GM18861 (cell line): Measurements from ENCODE around the gene TRIM38.
A peak's percentile ranks its signal among the peaks of the same experiment; 100 is the strongest.

Source experiments
- ATAC-seq: cut with Tn5 transposase; IDR thresholded peaks from one replicate; pipeline ENCODE4 v1.9.1; 2021; ENCODE audit not compliant: unreplicated experiment

TRIM38 gene

GRCh38 chr6:26026833-26027490, 64.4 kb downstream of the TRIM38 start:
- peak; percentile 26 for ATAC-seq

DNA sequence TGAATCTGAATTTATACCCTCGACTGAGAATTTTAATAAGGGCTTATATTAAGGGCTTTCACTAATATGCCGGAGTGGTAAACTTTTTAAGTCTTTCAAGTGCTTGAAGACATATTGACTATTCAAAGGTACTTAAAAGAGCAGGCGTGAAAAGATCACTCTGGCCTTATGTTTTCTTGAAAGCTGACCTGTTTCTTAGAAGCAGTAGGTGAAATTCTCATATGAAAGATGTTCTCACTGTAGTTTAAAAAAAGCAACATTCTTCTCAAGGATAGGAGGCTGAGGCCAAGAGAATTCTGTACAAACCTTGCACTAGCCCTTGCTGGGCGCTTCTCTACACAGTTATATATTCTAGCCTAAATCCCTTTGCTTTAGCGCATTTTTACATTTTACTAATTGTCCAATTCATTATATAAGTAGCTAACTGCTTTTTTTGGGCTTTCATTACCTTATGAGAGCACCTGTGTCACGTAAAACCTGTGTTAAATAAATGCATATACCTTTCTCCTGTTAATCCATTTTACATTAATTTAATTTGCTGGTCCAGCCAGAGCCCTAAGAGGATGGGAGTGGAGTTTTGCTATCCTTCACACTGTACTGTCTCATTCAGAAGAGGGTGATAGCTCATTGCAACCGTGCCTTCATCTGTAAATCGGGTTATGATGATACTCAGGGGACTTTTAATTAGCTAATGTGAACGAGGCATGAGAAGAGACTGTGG, 65.0 kb downstream of the TRIM38 start:
- no peak for ATAC-seq

- no peak for ATAC-seq
Observed at GRCh38 chr6:26028212-26028745, 65.7 kb downstream of the TRIM38 start.

DNA sequence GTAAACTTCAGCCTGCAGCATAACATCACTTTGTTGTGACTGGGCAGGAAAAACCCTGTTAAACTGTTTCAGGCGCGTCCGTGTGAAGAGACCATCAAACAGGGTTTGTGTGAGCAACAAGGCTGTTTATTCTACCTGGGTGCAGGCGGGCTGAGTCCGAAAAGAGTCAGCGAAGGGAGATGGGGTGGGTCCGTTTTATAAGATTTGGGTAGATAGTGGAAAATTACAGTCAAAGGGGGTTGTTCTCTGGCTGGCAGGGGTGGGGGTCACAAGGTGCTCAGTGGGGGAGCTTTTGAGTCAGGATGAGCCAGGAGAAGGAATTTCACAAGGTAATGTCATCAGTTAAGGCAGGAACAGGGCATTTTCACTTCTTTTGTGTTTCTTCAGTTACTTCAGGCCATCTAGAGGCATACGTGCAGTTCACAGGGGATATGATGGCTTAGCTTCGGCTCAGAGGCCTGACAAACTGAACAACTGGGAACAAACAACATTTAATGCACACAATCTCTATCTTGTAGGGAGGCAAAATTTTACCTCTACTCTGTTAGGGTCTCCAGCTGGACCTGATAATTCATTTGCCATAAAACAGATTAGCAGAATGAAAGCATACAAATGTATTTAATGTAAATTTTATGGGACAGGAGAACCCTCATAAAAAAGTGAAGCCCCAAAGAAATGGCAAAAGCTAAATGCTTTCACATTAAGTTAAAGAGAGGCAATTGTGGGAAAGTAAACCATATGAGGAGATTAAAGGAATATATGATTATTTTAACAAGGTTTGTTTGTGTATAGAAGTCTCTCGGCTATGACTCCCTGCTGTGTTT, 66.4 kb downstream of the TRIM38 start:
- ATAC-seq: no peak

GRCh38 chr6:26029570-26029856, 66.9 kb downstream of the TRIM38 start:
- ATAC-seq: no peak

DNA sequence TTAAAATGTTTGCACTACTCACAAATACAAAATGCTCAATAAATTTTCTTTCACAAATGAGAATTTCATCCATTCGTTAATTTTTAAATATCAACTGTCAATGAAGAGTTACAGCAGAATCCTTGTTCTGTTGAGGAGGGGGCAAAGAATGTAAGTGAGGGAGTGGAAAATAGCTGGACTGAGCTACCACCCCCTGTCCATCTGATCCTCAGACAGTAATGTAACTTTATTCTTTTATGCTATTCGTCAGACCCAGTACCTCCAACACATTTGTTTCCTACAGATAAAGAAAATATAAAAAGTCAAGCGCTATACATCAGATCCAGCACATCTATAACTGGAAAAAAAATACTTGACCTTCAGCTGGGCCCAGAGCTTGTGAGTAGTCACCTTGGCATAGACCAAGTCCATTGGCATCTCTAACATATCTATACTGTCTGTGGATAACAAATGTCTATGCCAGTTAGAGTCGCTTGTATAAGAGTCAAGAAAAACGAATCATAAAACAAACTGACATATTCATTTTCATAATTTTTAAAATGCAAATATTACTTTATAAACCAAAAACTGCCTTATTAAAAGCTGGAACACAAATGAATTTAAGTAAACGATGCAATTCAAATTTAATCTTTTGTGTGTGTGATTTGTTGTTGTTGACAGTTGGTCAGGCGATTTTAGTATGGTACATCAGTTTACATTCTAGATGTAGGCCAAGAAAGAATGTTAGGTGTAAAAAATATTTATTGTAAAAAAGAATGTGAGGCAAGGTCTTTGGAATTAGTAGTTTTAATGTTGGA, 67.5 kb downstream of the TRIM38 start:
- no peak for ATAC-seq

DNA sequence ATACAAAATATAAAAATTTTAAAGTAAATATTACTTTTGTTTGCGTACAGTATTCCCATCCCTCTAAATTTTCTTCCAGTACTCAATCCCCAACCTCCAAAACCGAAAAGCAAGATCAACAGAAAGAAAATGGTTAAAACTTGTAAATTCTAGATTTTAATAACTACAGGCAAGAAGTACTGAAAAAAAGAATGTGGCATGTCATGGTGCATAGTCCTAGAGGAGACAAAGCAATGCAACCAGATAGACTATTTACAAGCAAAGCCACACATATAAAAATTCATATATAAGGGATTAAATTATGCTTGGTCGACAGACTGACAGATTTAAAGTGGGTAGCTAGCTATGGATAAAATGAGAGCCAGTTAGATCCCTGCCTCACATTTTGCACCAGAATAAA, 68.1 kb downstream of the TRIM38 start:
- ATAC-seq: no peak

- no peak for ATAC-seq
Observed at GRCh38 chr6:26031151-26031594, 68.6 kb downstream of the TRIM38 start.

GRCh38 chr6:26031595-26032339, 69.2 kb downstream of the TRIM38 start:
- ATAC-seq: peak; percentile 39

- no peak for ATAC-seq
Observed at GRCh38 chr6:26032340-26033084, 69.9 kb downstream of the TRIM38 start.

DNA sequence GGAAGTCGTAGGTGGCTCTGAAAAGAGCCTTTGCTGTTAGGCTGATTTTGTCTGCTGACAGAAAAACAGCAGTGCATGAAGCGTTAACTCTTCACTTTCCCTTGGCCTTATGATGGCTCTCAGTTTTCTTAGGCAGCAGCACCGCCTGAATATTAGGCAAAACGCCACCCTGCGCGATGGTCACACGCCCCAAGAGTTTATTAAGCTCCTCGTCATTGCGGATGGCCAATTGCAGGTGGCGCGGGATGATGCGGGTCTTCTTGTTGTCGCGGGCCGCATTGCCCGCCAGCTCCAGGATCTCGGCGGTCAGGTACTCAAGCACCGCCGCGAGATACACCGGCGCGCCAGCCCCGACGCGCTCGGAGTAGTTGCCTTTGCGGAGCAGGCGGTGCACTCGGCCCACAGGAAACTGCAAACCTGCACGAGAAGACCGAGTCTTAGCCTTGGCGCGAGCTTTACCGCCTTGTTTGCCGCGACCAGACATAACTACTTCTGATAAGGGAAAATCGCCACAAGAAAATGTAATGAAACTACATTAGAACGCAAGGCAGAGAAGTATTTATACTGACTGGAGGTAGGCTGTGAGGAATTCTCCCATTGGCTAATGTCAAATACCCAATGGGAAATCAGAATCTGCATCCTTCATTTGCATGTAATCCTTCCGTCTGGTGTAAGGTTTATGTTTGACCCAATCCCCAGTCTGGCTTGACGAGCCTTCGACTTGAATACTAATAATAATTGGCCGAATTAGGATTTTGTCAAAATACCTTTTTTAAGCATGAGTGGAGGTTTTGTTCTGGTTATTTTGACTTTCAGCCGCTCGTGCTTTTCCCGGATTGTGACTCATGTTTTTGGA, 70.7 kb downstream of the TRIM38 start:
- peak; percentile 67 for ATAC-seq

- no peak for ATAC-seq
Observed at GRCh38 chr6:26033941-26034354, 71.3 kb downstream of the TRIM38 start.

- ATAC-seq: no peak
Observed at GRCh38 chr6:26034905-26035304, 72.3 kb downstream of the TRIM38 start.
